HUES64 (cell line): ENCODE measurements around the gene TACC3.

Experiments used
- H3K27ac ChIP-seq: 2 replicates; pipeline ENCODE4 v1.7.0; 2013; ENCODE audit warnings: low read depth, low read length, inconsistent platforms
- H3K27me3 ChIP-seq: 2 replicates; pipeline ENCODE4 v1.6.1; 2013; ENCODE audit warnings: mild to moderate bottlenecking, low read length; ENCODE audit not compliant: insufficient read depth
- H3K36me3 ChIP-seq: 2 replicates; pipeline ENCODE4 v1.6.1; 2013; ENCODE audit warnings: mild to moderate bottlenecking, low read length; ENCODE audit not compliant: insufficient read depth
- H3K4me1 ChIP-seq: 2 replicates; pipeline ENCODE4 v1.6.1; 2013; ENCODE audit warnings: mild to moderate bottlenecking, low read length, moderate library complexity; ENCODE audit not compliant: insufficient read depth
- H3K4me3 ChIP-seq: 2 replicates; pipeline ENCODE4 v1.5.1; 2013; ENCODE audit warnings: mild to moderate bottlenecking, low read length, moderate library complexity
- H3K9ac ChIP-seq: 2 replicates; pipeline ENCODE4 v1.6.1; 2013; ENCODE audit warnings: mild to moderate bottlenecking, low read depth, low read length
- H3K9me3 ChIP-seq: 2 replicates; pipeline ENCODE4 v1.6.1; 2013; ENCODE audit warnings: low read depth, low read length; ENCODE audit not compliant: insufficient read depth
- WGBS: fragments of 150-250, 120-280 bp; methylation state at CpG from one replicate; pipeline ENCODE4 v1.1.7; 2013; ENCODE audit warnings: missing lambda C conversion rate; 5-methylcytosine and 5-hydroxymethylcytosine counted together

Gene TACC3

GRCh38 chr4:1783015-1783414 is 61.7 kb downstream of the TACC3 start:
- Histone ChIP-seq H3K27ac (no peak overlapping the region), H3K9ac (no peak overlapping the region), H3K4me1 (peaks cover 8% of the 10 kb centered on the region), H3K36me3 (no peaks in the 10 kb centered on the region), H3K9me3 (no peaks in the 10 kb centered on the region), H3K27me3 (no peaks in the 10 kb centered on the region), H3K4me3 (no peak overlapping the region)
- 88% methylated on average over 9 of the region's 10 CpGs for WGBS

GRCh38 chr4:1783970-1784369 is 62.6 kb downstream of the TACC3 start:
- no peaks in the 10 kb centered on the region for H3K36me3 ChIP-seq
- H3K9ac ChIP-seq = no peak overlapping the region
- H3K4me3 ChIP-seq = no peak overlapping the region
- whole genome bisulfite sequencing = 89% methylated on average over 12 of the region's 12 CpGs
- H3K4me1 ChIP-seq = peaks cover under 1% of the 10 kb centered on the region; the same call in 1 of the 2 replicates
- no peaks in the 10 kb centered on the region for H3K9me3 ChIP-seq
- H3K27me3 ChIP-seq = no peaks in the 10 kb centered on the region
- no peak overlapping the region for H3K27ac ChIP-seq

GRCh38 chr4:1784395-1784788 is 63.1 kb downstream of the TACC3 start:
- no peaks in the 10 kb centered on the region; the same call in 1 of the 2 replicates for H3K4me1 ChIP-seq
- no peaks in the 10 kb centered on the region for H3K9me3 ChIP-seq
- WGBS = 91% methylated on average over 10 of the region's 10 CpGs
- no peaks in the 10 kb centered on the region for H3K36me3 ChIP-seq
- no peak overlapping the region for H3K27ac ChIP-seq
- H3K9ac ChIP-seq = no peak overlapping the region
- H3K4me3 ChIP-seq = no peak overlapping the region
- no peaks in the 10 kb centered on the region for H3K27me3 ChIP-seq

- Histone ChIP-seq H3K4me3 (no peak overlapping the region), H3K9ac (no peak overlapping the region), H3K36me3 (no peaks in the 10 kb centered on the region), H3K9me3 (no peaks in the 10 kb centered on the region), H3K27ac (no peak overlapping the region), H3K4me1 (no peaks in the 10 kb centered on the region; the same call in 1 of the 2 replicates), H3K27me3 (no peaks in the 10 kb centered on the region)
- WGBS = 87% methylated on average over 17 of the region's 17 CpGs
Measured at GRCh38 chr4:1784789-1785591, 63.7 kb downstream of the TACC3 start.

- Histone ChIP-seq H3K9me3 (no peaks in the 10 kb centered on the region), H3K36me3 (no peaks in the 10 kb centered on the region), H3K4me3 (no peak overlapping the region), H3K27me3 (peaks cover 5% of the 10 kb centered on the region; the same call in 1 of the 2 replicates), H3K9ac (no peak overlapping the region), H3K4me1 (no peaks in the 10 kb centered on the region; the same call in 1 of the 2 replicates), H3K27ac (no peak overlapping the region)
- WGBS = 93% methylated on average over 11 of the region's 11 CpGs
Measured at GRCh38 chr4:1785592-1785991, 64.3 kb downstream of the TACC3 start.

GRCh38 chr4:1786544-1787362 is 65.4 kb downstream of the TACC3 start:
- H3K36me3 ChIP-seq = no peaks in the 10 kb centered on the region
- 91% methylated on average over 34 of the region's 34 CpGs for WGBS
- no peak overlapping the region for H3K4me3 ChIP-seq
- no peaks in the 10 kb centered on the region for H3K9me3 ChIP-seq
- H3K27me3 ChIP-seq = peaks cover 16% of the 10 kb centered on the region
- no peak overlapping the region for H3K27ac ChIP-seq
- no peak overlapping the region for H3K9ac ChIP-seq
- H3K4me1 ChIP-seq = no peaks in the 10 kb centered on the region; the same call in 1 of the 2 replicates

- peaks cover 2% of the 10 kb centered on the region; the same call in 1 of the 2 replicates for H3K4me1 ChIP-seq
- no peaks in the 10 kb centered on the region for H3K36me3 ChIP-seq
- WGBS = 74% methylated on average over 24 of the region's 25 CpGs
- H3K9ac ChIP-seq = no peak overlapping the region
- peaks cover 23% of the 10 kb centered on the region for H3K27me3 ChIP-seq
- H3K4me3 ChIP-seq = no peak overlapping the region
- H3K27ac ChIP-seq = no peak overlapping the region
- H3K9me3 ChIP-seq = no peaks in the 10 kb centered on the region
Measured at GRCh38 chr4:1787411-1788077, 66.2 kb downstream of the TACC3 start.

GRCh38 chr4:1788254-1788973 is 67.1 kb downstream of the TACC3 start:
- Histone ChIP-seq H3K4me3 (no peak overlapping the region), H3K4me1 (peaks cover 2% of the 10 kb centered on the region; the same call in 1 of the 2 replicates), H3K9ac (no peak overlapping the region), H3K36me3 (no peaks in the 10 kb centered on the region), H3K9me3 (no peaks in the 10 kb centered on the region), H3K27me3 (peaks cover 27% of the 10 kb centered on the region), H3K27ac (no peak overlapping the region)
- 68% methylated on average over 11 of the region's 13 CpGs for WGBS

GRCh38 chr4:1789552-1789951 is 68.2 kb downstream of the TACC3 start:
- 89% methylated on average over 21 of the region's 21 CpGs for WGBS
- peaks cover 2% of the 10 kb centered on the region; the same call in 1 of the 2 replicates for H3K4me1 ChIP-seq
- H3K27me3 ChIP-seq = peaks cover 37% of the 10 kb centered on the region
- no peak overlapping the region for H3K4me3 ChIP-seq
- H3K27ac ChIP-seq = no peak overlapping the region
- H3K9me3 ChIP-seq = no peaks in the 10 kb centered on the region
- no peaks in the 10 kb centered on the region for H3K36me3 ChIP-seq
- no peak overlapping the region for H3K9ac ChIP-seq

GRCh38 chr4:1790005-1790404 is 68.7 kb downstream of the TACC3 start:
- H3K27me3 ChIP-seq = peaks cover 41% of the 10 kb centered on the region
- H3K9ac ChIP-seq = no peak overlapping the region
- no peaks in the 10 kb centered on the region for H3K9me3 ChIP-seq
- H3K4me1 ChIP-seq = peaks cover 2% of the 10 kb centered on the region; the same call in 1 of the 2 replicates
- H3K36me3 ChIP-seq = no peaks in the 10 kb centered on the region
- WGBS = 88% methylated on average over 10 of the region's 10 CpGs
- H3K27ac ChIP-seq = no peak overlapping the region
- no peak overlapping the region for H3K4me3 ChIP-seq
